Ishikawa (cell line): Measurements from ENCODE around the gene TBC1D22B.

Source experiments
- CEBPB ChIP-seq: IDR thresholded peaks from 2 replicates; pipeline ENCODE4 v1.6.1; 2012
- CREB1 ChIP-seq: IDR thresholded peaks from 2 replicates; pipeline ENCODE4 v1.6.1; 2012; ENCODE audit warnings: low read depth
- EGR1 ChIP-seq: IDR thresholded peaks from 2 replicates; pipeline ENCODE4 v1.6.1; 2012
- EP300 ChIP-seq: IDR thresholded peaks from 2 replicates; pipeline ENCODE4 v1.6.1; 2012; ENCODE audit warnings: borderline replicate concordance
- FOXM1 ChIP-seq: IDR thresholded peaks from 2 replicates; pipeline ENCODE4 v1.6.1; 2012; ENCODE audit warnings: low read depth, borderline replicate concordance
- NFIC ChIP-seq: IDR thresholded peaks from 2 replicates; pipeline ENCODE4 v1.6.1; 2012
- RAD21 ChIP-seq: IDR thresholded peaks from 2 replicates; pipeline ENCODE4 v1.6.1; 2012; ENCODE audit warnings: low read depth
- TAF1 ChIP-seq: IDR thresholded peaks from 2 replicates; pipeline ENCODE4 v1.6.1; 2012; ENCODE audit warnings: low read depth, mild to moderate bottlenecking
- TCF12 ChIP-seq: IDR thresholded peaks from 2 replicates; pipeline ENCODE4 v1.6.1; 2012; ENCODE audit warnings: low read depth
- TEAD4 ChIP-seq: IDR thresholded peaks from 2 replicates; pipeline ENCODE4 v1.6.1; 2012
- YY1 ChIP-seq: IDR thresholded peaks from 2 replicates; pipeline ENCODE4 v1.6.1; 2012; ENCODE audit warnings: low read depth
- ZBTB7A ChIP-seq: IDR thresholded peaks from 2 replicates; pipeline ENCODE4 v1.6.1; 2012; ENCODE audit warnings: low read depth
- TF ChIP-seq, protein P1 (sequence below): IDR thresholded peaks from 2 replicates; pipeline ENCODE4 v1.6.1; 2012
- TF ChIP-seq, protein P2 (sequence below): IDR thresholded peaks from 2 replicates; pipeline ENCODE4 v1.6.1; 2012
- TF ChIP-seq, protein P3 (sequence below): IDR thresholded peaks from 2 replicates; pipeline ENCODE4 v1.6.1; 2012; ENCODE audit warnings: low read depth, mild to moderate bottlenecking

The TBC1D22B gene

DNA sequence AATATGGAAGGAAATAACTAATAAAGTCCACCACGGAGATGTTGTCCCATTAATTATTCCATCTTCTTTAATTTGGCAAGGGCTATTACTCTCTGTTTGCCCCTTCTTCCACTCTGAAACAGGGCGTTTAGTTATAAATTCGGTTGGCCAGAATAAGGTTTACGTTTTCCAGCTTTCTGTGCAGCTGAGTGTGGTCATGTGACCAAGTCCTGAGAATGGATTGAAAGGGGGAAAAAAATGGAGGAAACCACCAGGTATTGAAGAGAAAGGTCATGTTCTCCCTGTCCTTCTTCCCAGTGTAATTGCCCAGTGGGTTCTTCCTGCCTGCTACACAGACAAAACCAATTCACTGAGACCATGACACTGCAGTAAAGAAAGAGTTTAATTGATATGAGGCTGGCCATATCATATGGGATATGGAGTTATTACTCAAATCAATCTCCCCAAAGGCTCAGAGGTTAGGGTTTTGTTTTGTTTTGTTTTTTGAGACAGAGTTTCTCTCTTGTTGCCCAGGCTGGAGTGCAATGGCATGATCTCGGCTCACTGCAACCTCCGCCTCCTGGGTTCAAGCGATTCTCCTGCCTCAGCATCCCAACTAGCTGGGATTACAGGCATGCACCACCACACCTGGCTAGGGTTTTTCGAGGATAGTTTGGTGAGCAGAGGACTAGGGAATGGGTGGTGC is 14.3 kb upstream of the TBC1D22B start:
- no peak for TF ChIP-seq RAD21
- no peak for TF ChIP-seq CREB1
- no peak for TF ChIP-seq CEBPB
- TF ChIP-seq ZBTB7A = no peak
- TF ChIP-seq, protein P1, sequence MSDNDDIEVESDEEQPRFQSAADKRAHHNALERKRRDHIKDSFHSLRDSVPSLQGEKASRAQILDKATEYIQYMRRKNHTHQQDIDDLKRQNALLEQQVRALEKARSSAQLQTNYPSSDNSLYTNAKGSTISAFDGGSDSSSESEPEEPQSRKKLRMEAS = no peak
- TF ChIP-seq, protein P2, sequence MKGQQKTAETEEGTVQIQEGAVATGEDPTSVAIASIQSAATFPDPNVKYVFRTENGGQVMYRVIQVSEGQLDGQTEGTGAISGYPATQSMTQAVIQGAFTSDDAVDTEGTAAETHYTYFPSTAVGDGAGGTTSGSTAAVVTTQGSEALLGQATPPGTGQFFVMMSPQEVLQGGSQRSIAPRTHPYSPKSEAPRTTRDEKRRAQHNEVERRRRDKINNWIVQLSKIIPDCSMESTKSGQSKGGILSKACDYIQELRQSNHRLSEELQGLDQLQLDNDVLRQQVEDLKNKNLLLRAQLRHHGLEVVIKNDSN = peak; percentile 58
- no peak for TF ChIP-seq YY1

DNA sequence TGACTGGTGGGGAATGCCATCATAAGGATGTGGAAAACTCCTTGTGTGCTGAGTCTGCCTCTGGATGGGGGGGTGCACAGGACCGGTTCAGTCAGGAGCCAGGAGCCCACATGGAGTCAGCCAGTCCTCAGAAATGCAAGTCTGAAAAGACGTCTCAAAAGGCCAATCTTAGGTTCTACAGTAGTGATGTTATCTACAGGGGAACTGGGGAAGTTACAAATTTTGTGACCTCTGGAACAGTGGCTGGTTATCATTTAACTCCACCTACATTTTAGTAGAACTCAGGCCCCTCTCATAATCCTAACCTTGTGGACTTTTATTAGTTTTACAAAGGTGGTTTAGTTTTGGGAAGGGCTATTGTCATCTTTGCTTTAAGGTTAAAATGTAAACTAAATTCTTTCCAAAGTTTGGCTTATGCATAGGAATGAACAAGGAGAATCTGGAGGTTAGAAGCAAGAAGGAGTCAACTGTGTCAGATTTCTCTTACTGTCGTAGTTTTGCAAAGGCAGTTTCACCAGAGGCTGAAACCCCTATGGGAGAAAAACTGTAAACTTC is 13.7 kb upstream of the TBC1D22B start:
- no peak for TF ChIP-seq RAD21
- TF ChIP-seq TAF1 = no peak
- TF ChIP-seq FOXM1 = no peak
- no peak for TF ChIP-seq YY1

DNA sequence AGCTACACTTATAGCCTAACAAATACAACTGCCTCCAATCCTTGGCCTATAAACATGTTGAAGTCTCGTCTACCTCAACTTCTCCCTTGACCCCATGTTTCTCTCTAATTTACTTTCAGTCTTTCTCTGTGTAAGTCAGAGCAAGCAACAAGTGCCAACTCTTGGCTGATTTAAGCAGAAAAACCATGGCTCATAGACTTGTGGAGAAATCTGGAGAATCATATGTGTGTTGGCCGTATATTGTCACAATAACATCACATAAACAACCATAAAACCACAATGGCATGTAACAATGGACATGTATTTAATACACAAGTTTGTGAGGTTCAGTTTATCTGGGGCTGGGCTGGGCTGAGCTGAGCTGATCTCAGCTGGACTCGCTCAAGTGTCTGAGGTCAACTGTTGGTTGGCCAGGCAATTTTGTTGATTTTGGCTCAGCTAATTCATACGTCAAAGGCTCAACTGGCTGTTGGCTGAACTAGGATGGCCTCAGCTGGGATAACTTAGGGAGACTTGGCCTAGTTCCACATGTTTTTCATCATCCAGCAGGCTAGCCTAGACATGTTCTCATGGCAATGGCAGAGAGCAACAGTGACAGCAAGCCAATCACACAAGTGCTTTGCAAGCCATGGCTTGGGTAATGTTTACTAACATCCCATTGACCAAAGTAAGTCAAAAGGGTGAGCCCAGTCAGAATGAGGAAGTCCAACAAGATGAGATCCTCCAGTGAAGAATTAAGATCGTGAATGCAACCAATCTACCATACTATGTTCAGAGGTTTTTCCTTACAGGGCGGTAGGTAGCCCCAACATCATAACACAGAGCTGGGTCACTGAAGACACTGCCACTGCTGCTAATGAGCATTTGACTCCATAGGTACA is 12.9 kb upstream of the TBC1D22B start:
- TF ChIP-seq EGR1 (no peak), EP300 (peak; percentile 51), TCF12 (peak; percentile 69), RAD21 (0 out of 2 replicates have a peak, but pooled peaks have one; percentile 7), NFIC (peak; percentile 93), CREB1 (no peak), TEAD4 (0 out of 2 replicates have a peak, but pooled peaks have one; percentile 19), ZBTB7A (no peak), CEBPB (peak; percentile 47; the same call in 1 of the 2 replicates)
- TF ChIP-seq, protein P1 = peak; percentile 56
- TF ChIP-seq, protein P3, sequence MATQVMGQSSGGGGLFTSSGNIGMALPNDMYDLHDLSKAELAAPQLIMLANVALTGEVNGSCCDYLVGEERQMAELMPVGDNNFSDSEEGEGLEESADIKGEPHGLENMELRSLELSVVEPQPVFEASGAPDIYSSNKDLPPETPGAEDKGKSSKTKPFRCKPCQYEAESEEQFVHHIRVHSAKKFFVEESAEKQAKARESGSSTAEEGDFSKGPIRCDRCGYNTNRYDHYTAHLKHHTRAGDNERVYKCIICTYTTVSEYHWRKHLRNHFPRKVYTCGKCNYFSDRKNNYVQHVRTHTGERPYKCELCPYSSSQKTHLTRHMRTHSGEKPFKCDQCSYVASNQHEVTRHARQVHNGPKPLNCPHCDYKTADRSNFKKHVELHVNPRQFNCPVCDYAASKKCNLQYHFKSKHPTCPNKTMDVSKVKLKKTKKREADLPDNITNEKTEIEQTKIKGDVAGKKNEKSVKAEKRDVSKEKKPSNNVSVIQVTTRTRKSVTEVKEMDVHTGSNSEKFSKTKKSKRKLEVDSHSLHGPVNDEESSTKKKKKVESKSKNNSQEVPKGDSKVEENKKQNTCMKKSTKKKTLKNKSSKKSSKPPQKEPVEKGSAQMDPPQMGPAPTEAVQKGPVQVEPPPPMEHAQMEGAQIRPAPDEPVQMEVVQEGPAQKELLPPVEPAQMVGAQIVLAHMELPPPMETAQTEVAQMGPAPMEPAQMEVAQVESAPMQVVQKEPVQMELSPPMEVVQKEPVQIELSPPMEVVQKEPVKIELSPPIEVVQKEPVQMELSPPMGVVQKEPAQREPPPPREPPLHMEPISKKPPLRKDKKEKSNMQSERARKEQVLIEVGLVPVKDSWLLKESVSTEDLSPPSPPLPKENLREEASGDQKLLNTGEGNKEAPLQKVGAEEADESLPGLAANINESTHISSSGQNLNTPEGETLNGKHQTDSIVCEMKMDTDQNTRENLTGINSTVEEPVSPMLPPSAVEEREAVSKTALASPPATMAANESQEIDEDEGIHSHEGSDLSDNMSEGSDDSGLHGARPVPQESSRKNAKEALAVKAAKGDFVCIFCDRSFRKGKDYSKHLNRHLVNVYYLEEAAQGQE = no peak

DNA sequence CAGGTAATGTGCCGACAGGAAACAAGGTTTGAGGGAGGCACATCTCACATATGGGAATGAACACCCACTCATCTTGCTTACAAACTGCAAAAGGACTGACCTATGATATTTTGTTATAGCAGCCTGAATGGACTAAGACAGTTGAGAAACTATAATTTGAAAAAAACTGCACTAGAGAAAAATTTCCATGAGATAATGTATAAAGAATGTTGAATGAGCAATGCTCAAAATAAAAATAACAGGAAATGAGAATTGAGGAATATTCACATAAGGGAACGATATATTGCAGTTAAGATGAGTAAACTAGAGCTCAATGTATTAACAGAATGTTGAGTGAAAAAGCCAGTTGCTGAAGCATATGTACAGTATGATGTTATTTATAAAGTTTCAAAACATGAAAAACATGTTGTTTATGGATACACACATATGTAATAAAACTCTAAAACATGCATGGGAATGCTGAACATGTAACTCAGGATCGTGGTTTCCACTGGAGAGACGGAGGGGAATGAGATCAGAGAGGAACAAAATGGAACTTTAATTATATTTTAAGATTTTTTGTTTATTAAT is 6.3 kb upstream of the TBC1D22B start:
- no peak for TF ChIP-seq NFIC
- TF ChIP-seq, protein P1 = no peak
- TF ChIP-seq EGR1 = no peak
- no peak for TF ChIP-seq EP300
- TF ChIP-seq, protein P3 = no peak
- no peak for TF ChIP-seq CEBPB
- TF ChIP-seq TEAD4 = no peak
- TF ChIP-seq FOXM1 = no peak
- no peak for TF ChIP-seq ZBTB7A

GRCh38 chr6:37253486-37254007 is 4.0 kb upstream of the TBC1D22B start:
- TF ChIP-seq CREB1 (no peak), CEBPB (no peak), TCF12 (no peak), TEAD4 (no peak), YY1 (no peak), EP300 (no peak), RAD21 (no peak)
- TF ChIP-seq, protein P3 = no peak
- TF ChIP-seq, protein P2 = no peak
- TF ChIP-seq, protein P1 = no peak
